D341Med (cell line): ENCODE data around the gene NSG1.
"Not testable (repeated sequence)": the region's sequence is repeated elsewhere in the genome, so short reads cannot be mapped to it uniquely, and the experiment has no call there.

Experiments used
- DNase-seq: peaks from one replicate; pipeline ENCODE4 v3.0.0; 2012; ENCODE audit warnings: low spot score

NSG1 gene

GRCh38 chr4:4436244-4436823 is 49.4 kb downstream of the NSG1 start:
- DNase-seq: no peak

GRCh38 chr4:4437798-4438470 is 51.0 kb downstream of the NSG1 start:
- no peak for DNase-seq

- no peak for DNase-seq
Measured at GRCh38 chr4:4438891-4439290, 52.0 kb downstream of the NSG1 start.

DNA sequence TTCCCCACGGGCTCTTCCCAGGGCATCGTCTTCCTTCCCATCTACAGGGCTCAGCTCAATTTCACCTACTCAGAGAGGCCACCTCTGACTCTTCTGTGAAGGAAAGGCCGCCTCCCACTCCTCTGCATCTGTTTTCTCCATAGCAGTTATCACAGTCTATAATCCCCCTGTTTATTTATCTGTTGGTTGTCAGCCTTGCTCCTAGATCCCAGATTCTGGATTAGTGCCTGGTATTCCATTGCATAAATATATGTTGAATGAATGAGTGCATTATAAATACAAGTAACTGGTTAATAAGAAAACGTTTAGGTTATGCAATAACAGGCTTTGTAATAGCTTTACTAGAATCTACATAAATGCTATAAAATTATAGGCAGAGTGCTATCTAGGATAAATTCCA is 52.9 kb downstream of the NSG1 start:
- peak; percentile 56 for DNase-seq

DNA sequence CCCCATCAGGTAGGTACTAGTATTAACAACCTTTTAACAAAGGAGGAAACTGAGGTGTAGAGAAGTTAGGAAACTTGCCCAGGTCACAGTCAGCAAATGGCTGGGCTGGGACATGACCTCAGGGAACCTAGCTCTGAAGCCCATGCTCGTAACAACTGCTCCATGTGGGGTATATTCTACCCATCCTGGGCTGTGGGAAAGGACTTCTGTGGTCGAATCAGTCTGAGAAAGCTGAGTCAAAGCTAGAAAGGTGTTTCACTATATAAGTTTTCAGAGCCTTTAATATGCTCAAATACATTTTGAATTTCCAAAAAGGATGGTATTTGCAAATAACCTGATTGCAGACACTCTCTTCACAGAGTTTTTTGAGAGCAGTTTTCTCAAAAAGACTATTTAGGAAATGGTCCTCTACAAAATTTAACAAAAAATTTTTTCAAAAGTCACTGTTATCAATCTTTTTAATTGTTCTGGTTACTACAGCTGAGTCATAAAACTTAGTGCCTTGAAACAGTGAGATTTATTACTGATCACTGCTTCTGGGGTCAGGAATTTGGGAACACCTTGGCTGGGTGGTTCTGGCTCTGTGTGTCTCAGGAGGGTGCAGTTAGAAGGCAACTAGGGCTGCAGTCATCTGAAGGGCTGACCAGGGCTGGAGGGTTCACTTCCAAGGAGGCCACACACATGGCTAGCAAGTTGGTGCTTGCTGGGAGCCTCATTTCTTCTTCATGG is 53.6 kb downstream of the NSG1 start:
- DNase-seq: no peak

DNA sequence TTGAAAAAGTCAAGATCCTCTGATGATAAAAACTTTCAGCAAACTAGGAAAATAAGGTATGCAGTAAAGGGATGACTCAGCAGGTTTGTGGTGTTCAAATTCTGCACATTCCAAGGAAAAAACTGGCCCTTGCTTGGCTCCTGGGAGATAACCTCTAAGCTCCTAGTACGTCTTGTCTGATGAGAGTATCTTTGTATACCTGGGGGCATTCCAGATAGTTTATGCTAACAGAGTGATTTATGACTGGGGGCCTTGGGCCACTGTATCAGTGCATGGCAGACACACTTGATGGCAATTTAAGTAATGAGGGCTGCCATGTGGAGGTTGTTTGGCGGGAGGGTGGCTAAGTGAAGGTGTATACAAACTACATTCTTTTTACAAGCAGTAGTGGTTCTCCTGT is 56.9 kb downstream of the NSG1 start:
- DNase-seq: no peak

DNA sequence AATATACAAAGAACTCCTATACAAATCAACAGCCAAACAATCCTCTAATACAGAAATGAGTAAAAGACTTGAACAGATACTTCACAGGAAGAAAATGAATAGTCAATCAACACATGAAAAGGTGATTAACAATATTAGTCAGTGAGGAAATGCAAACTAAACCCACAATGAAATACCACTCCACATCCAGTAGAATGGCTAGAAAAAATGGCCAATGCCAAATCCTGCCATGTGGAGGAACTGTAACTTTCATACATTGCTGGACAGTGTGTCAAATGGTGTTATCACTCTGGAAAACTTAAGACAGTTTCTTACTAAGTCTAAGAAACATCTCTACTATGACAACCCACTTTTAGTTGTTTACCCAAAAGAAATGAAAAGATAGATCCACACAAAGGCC is 59.5 kb downstream of the NSG1 start:
- DNase-seq: no peak

DNA sequence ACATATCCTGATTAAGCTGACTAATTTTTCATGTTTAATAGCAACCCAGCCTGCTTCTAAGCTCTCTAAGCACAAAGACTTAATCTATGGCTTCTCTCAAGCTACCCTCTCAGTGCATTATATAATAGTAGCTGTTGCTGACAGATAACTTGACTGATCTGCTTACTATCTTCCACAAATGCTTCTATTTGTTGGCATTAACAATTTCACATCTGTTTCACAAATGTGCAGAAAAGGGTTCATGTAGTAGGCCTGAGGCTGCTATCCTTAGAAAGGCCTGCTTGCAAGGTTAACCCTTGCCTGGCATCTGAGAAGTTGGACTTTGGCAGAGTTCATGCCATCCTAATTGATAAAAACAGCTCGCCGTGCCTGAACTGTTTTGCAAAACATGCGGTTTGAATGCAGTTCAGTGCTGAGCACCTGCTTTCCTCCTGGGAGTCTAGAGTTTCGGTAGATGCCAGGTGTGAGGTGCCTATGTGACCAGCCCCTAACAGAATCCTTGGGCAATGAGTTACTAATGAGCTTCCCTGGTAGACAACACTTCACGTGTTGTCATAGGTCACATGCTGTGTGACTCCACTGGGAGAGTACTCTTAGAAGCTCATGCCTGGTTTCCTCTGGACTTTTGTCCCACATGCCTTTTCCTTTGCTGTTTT is 68.4 kb downstream of the NSG1 start:
- DNase-seq: no peak

DNA sequence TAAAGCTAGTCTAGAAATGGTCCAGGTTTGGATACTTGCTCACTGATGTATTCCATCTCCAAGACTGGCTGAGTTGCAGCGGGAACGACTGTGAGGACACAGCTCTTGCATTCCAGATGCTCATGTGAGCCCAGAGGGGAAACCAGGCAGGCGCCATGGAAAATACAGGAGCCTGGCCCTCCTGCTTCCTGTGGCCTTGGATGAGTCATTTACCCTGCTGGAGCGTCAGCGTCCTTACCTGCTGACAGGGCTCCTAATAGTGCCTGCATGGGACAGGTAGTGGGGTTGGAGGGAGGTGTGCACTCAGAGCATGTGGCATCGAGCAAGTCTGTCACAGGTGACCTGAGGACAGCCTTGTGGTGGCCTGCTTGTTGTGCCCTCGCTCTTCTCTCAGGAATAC is 69.4 kb downstream of the NSG1 start:
- no peak for DNase-seq

- DNase-seq: no peak
Measured at GRCh38 chr4:4456816-4457578, 70.1 kb downstream of the NSG1 start.

DNA sequence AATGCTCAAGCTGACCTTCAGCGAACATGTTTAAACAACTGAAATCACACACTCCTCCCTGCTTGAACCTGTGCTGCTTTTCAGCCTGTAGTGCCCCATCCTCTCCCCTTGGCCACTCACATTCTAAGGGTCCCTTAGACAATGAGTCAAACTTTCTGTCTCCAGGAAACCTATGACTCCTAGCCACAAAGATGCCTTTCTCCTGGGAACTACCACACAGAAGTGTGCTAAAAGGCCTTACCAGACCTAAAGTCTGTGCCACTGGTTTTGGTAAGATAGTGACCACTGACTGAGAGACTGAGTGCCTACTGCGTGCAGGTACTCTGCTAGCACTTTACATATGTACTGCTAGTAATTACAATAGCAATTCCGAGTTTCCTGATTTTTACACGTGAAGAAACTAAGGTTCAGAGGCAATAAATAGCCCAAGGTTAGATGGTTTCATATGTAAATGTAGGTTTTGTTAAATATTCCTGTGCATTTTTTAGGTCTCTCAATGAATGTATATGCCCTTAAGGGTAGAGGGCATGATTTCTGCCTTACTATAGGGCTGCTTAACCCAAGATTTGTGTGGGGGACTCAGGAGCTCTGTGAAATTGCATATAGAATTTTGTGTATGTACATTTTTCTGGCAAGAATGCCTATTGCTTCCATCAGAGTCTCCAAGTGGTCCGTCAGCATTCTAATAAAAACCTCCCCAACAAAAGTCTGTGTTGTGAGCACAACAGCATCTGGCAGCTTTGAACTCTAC is 71.1 kb downstream of the NSG1 start:
- no peak for DNase-seq

- DNase-seq: no peak
Measured at GRCh38 chr4:4459181-4459580, 72.3 kb downstream of the NSG1 start.

GRCh38 chr4:4460759-4461158 is 73.9 kb downstream of the NSG1 start:
- DNase-seq: no peak

DNA sequence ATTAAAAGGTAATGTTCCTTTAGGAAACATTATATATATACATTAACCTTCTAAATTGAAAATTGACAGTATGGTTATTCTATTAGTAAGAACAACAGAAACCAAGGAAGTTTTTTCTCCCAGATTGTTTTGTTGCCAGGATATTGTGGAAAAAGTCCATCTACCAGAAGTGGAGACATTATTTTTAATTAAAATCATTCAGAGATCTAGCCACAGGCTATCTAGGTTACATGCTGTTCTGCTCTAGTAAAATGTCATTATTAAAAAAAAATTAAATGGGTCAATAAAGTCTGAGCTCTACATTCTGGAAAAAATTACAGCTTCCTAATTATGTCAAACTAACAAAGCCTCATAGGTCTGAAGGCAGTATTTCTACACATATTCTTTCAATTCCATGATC is 74.3 kb downstream of the NSG1 start:
- no peak for DNase-seq

GRCh38 chr4:4461850-4462249 is 74.9 kb downstream of the NSG1 start:
- DNase-seq: no peak

GRCh38 chr4:4462970-4463369 is 76.1 kb downstream of the NSG1 start:
- no peak for DNase-seq

- DNase-seq: not testable (repeated sequence)
Measured at GRCh38 chr4:4465238-4465637, 78.3 kb downstream of the NSG1 start.
